ENCODE measurements around the gene CRNN. TPM values are rescaled to one million over a fixed set of nuclear protein-coding genes. Genes with fewer than 3 reads are reported as not detected.

The CRNN gene
- total and polyA plus RNA-seq, 9 donors: not detected

DNA sequence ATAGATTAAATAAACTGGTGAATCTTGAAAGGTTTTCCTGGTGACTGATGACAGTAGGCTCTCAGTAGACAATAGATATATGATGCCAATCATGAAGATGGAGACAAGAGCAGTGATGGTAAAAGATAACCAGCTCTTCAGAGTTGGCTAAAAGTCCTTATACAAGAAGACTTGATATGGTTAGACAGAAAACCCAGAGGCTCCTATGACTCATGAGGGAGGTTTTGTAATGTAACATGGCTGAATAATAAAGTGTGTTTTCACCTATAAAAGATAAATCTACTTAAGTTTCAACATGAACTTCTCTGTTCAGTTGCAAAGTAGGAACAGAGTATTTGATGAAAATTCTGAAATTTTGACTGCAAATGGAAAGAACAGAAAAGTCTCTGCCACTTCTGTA, 12.7 kb upstream of the CRNN start:
- Histone ChIP-seq H3K27me3 (ENCODE audit: control insufficient read depth, insufficient read depth, low read length) (no peaks in the 10 kb centered on the region), H3K4me3 (ENCODE audit: low read length) (no peak overlapping the region), H3K4me1 (ENCODE audit: control insufficient read depth, insufficient read depth, low read length) (no peaks in the 10 kb centered on the region), H3K9me3 (replicated peaks; ENCODE audit: control insufficient read depth, low read depth, low read length) (peaks cover 2% of the 10 kb centered on the region), H3K36me3 (ENCODE audit: control insufficient read depth, insufficient read depth, low read length) (no peaks in the 10 kb centered on the region), H3K27ac (ENCODE audit: low read length) (no peak overlapping the region)
- no peak for DNase-seq

- Histone ChIP-seq H3K4me3 (ENCODE audit: low read length) (no peak overlapping the region), H3K27ac (ENCODE audit: low read length) (no peak overlapping the region), H3K27me3 (ENCODE audit: control insufficient read depth, insufficient read depth, low read length) (no peaks in the 10 kb centered on the region), H3K9me3 (replicated peaks; ENCODE audit: control insufficient read depth, low read depth, low read length) (peaks cover under 1% of the 10 kb centered on the region), H3K4me1 (ENCODE audit: control insufficient read depth, insufficient read depth, low read length) (no peaks in the 10 kb centered on the region), H3K36me3 (ENCODE audit: control insufficient read depth, insufficient read depth, low read length) (no peaks in the 10 kb centered on the region)
- DNase-seq: no peak
- WGBS (ENCODE audit: insufficient coverage): no CpG with 5 or more reads among the region's 1 CpG
Measured at GRCh38 chr1:152419917-152420316, 5.9 kb upstream of the CRNN start.

DNA sequence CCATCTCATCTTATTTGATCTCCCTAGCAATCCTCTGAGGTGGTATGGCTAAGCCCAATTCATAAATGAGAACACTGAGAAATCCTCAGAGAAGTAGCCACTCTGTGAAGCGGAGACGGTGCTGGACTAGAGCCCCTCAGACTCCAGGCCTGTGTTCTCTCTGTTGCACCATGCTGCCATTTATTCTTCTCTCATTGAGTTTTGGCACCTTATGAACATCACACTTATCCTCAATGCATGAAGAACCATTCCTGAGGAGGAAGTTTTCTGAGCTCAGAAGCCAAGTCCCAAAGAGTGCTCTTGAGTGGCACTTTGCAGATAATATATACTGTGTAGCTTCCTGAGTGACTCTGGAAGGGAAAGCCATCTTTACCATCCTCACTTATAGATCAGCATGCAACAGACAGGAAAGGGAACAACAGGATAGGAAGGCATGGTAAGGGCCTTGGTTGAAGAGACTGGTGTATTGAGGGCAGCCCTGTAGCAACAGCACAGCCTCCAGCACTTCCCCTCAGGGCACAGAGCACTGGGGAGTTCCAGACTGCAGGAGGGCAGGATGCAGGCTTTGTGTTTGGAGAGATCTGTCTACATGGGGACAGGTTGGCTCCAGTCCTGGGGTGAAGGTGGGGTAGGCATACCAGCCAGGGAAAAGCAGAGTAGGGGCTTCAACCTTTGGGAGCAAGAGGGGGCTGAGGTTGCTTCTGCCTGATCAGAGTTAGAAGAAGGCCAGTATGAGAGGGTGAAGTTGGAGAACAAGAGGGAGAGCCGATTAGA, 1.6 kb upstream of the CRNN start:
- Histone ChIP-seq H3K4me1 (ENCODE audit: control insufficient read depth, insufficient read depth, low read length) (no peaks in the 10 kb centered on the region), H3K36me3 (ENCODE audit: control insufficient read depth, insufficient read depth, low read length) (no peaks in the 10 kb centered on the region), H3K27ac (ENCODE audit: low read length) (no peak overlapping the region), H3K4me3 (ENCODE audit: low read length) (no peak overlapping the region), H3K27me3 (ENCODE audit: control insufficient read depth, insufficient read depth, low read length) (no peaks in the 10 kb centered on the region), H3K9me3 (replicated peaks; ENCODE audit: control insufficient read depth, low read depth, low read length) (no peaks in the 10 kb centered on the region)
- 76% methylated on average over 3 of the region's 3 CpGs for WGBS (ENCODE audit: insufficient coverage)
- no peak for DNase-seq

DNA sequence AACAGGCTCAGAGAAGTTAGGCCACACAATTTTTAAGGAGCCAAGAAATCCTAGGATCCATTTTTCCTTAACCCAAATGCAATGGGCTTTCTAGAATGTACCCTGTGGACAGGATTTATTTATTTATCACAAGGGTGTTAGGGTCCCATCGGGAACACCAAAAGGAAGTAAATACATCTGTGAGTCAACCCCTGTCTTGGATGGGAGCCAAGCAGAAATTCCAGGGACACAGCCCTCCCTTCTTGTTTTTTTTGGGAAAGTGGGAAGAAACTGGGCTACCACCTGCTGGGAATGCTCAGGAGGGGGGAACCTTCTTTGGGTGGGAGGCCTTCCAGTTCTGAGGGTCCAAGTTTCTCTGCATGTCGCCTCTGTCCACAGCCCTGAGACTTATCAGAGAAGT, 1.3 kb downstream of the CRNN start:
- Histone ChIP-seq H3K9me3 (replicated peaks; ENCODE audit: control insufficient read depth, low read depth, low read length) (no peaks in the 10 kb centered on the region), H3K36me3 (ENCODE audit: control insufficient read depth, insufficient read depth, low read length) (no peaks in the 10 kb centered on the region), H3K4me3 (ENCODE audit: low read length) (no peak overlapping the region), H3K27me3 (ENCODE audit: control insufficient read depth, insufficient read depth, low read length) (no peaks in the 10 kb centered on the region), H3K27ac (ENCODE audit: low read length) (no peak overlapping the region), H3K4me1 (ENCODE audit: control insufficient read depth, insufficient read depth, low read length) (no peaks in the 10 kb centered on the region)
- no peak for DNase-seq
- WGBS (ENCODE audit: insufficient coverage): 75% methylated on average over 2 of the region's 2 CpGs

DNA sequence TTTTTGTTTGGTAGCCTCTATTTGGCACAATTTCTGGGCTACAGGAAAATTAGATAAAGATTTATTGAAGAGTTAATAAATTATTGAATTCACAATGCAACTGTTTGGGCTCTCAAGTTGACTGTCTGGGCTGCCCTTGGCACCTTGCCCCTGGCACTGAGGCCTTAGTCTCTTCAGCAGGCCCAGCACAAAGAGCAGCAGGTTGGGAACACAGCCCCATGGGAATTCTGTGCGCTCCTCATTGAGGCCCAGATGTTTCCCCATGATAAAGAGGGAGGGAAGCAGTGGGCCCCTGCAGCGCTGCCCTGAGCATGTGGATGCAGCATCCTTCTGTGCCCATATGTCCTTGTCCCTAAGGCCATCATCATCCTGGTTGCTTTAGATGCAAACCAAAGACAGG, 2.9 kb downstream of the CRNN start:
- 60% methylated on average over 1 of the region's 2 CpGs for WGBS (ENCODE audit: insufficient coverage)

GRCh38 chr1:152410599-152410998, 3.5 kb downstream of the CRNN start:
- Histone ChIP-seq H3K27me3 (ENCODE audit: control insufficient read depth, insufficient read depth, low read length) (no peaks in the 10 kb centered on the region), H3K4me1 (ENCODE audit: control insufficient read depth, insufficient read depth, low read length) (no peaks in the 10 kb centered on the region), H3K36me3 (ENCODE audit: control insufficient read depth, insufficient read depth, low read length) (no peaks in the 10 kb centered on the region), H3K9me3 (replicated peaks; ENCODE audit: control insufficient read depth, low read depth, low read length) (no peaks in the 10 kb centered on the region), H3K4me3 (ENCODE audit: low read length) (no peak overlapping the region), H3K27ac (ENCODE audit: low read length) (no peak overlapping the region)
- WGBS (ENCODE audit: insufficient coverage): 61% methylated on average over 4 of the region's 7 CpGs
- no peak for DNase-seq

More for the DNA sequence above, 2.9 kb downstream of the CRNN start:
- no peak for DNase-seq
- H3K4me3 ChIP-seq (ENCODE audit: low read length): no peak overlapping the region
- no peak overlapping the region for H3K27ac ChIP-seq (ENCODE audit: low read length)
- H3K27me3 ChIP-seq (ENCODE audit: control insufficient read depth, insufficient read depth, low read length): no peaks in the 10 kb centered on the region
- no peaks in the 10 kb centered on the region for H3K4me1 ChIP-seq (ENCODE audit: control insufficient read depth, insufficient read depth, low read length)
- H3K36me3 ChIP-seq (ENCODE audit: control insufficient read depth, insufficient read depth, low read length): no peaks in the 10 kb centered on the region
- H3K9me3 ChIP-seq (replicated peaks; ENCODE audit: control insufficient read depth, low read depth, low read length): no peaks in the 10 kb centered on the region

DNA sequence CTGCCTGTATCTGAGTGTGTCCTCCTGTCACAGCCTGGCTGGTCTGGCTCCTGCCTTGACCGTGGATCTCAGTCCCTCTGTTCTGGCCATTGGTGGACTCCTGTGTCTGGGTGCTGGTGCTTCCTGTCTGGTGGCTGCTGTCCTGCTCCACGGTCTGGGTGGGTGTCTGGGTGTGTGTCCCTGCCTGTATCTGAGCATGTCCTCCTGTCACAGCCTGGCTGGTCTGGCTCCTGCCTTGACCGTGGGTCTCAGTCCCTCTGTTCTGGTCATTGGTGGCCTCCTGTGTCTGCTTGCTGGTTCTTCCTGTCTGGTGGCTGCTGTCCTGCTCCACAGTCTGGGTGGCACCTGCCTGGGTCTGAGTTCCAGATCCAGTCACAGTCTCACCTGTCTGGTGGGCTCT, 4.0 kb downstream of the CRNN start:
- no peaks in the 10 kb centered on the region for H3K27me3 ChIP-seq (ENCODE audit: control insufficient read depth, insufficient read depth, low read length)
- DNase-seq: no peak
- 83% methylated on average over 2 of the region's 3 CpGs for WGBS (ENCODE audit: insufficient coverage)
- H3K9me3 ChIP-seq (replicated peaks; ENCODE audit: control insufficient read depth, low read depth, low read length): no peaks in the 10 kb centered on the region
- H3K27ac ChIP-seq (ENCODE audit: low read length): no peak overlapping the region
- no peak overlapping the region for H3K4me3 ChIP-seq (ENCODE audit: low read length)
- H3K4me1 ChIP-seq (ENCODE audit: control insufficient read depth, insufficient read depth, low read length): no peaks in the 10 kb centered on the region
- no peaks in the 10 kb centered on the region for H3K36me3 ChIP-seq (ENCODE audit: control insufficient read depth, insufficient read depth, low read length)

GRCh38 chr1:152408664-152409063, 5.4 kb downstream of the CRNN start:
- Histone ChIP-seq H3K27ac (ENCODE audit: low read length) (no peak overlapping the region), H3K4me3 (ENCODE audit: low read length) (no peak overlapping the region), H3K4me1 (ENCODE audit: control insufficient read depth, insufficient read depth, low read length) (no peaks in the 10 kb centered on the region), H3K27me3 (ENCODE audit: control insufficient read depth, insufficient read depth, low read length) (no peaks in the 10 kb centered on the region), H3K9me3 (replicated peaks; ENCODE audit: control insufficient read depth, low read depth, low read length) (no peaks in the 10 kb centered on the region), H3K36me3 (ENCODE audit: control insufficient read depth, insufficient read depth, low read length) (no peaks in the 10 kb centered on the region)
- DNase-seq: no peak
- WGBS (ENCODE audit: insufficient coverage): no CpG with 5 or more reads among the region's 4 CpGs

GRCh38 chr1:152398812-152399698, 15.0 kb downstream of the CRNN start:
- 69% methylated on average over 5 of the region's 8 CpGs for WGBS (ENCODE audit: insufficient coverage)
- H3K4me1 ChIP-seq (ENCODE audit: control insufficient read depth, insufficient read depth, low read length): no peaks in the 10 kb centered on the region
- H3K9me3 ChIP-seq (replicated peaks; ENCODE audit: control insufficient read depth, low read depth, low read length): no peaks in the 10 kb centered on the region
- no peak for DNase-seq
- H3K36me3 ChIP-seq (ENCODE audit: control insufficient read depth, insufficient read depth, low read length): no peaks in the 10 kb centered on the region
- H3K4me3 ChIP-seq (ENCODE audit: low read length): no peak overlapping the region
- H3K27me3 ChIP-seq (ENCODE audit: control insufficient read depth, insufficient read depth, low read length): no peaks in the 10 kb centered on the region
- no peak overlapping the region for H3K27ac ChIP-seq (ENCODE audit: low read length)

- DNase-seq: no peak
- Histone ChIP-seq H3K4me3 (ENCODE audit: low read length) (no peak overlapping the region), H3K27me3 (ENCODE audit: control insufficient read depth, insufficient read depth, low read length) (no peaks in the 10 kb centered on the region), H3K27ac (ENCODE audit: low read length) (no peak overlapping the region), H3K9me3 (replicated peaks; ENCODE audit: control insufficient read depth, low read depth, low read length) (no peaks in the 10 kb centered on the region), H3K4me1 (ENCODE audit: control insufficient read depth, insufficient read depth, low read length) (no peaks in the 10 kb centered on the region), H3K36me3 (ENCODE audit: control insufficient read depth, insufficient read depth, low read length) (no peaks in the 10 kb centered on the region)
- 83% methylated on average over 2 of the region's 5 CpGs for WGBS (ENCODE audit: insufficient coverage)
Measured at GRCh38 chr1:152397474-152397873, 16.6 kb downstream of the CRNN start.
